ENCODE measurements around the gene ACIN1. TPM values are rescaled to one million over a fixed set of nuclear protein-coding genes. Genes with fewer than 3 reads are reported as not detected.

Gene ACIN1
- total and polyA plus RNA-seq, 2 of the 13 experiments (the other 11 are each of a cell fraction or from before 2014, with no cell fraction given), result 165 to 183 TPM

- peak; percentile 90; the same call in 1 of the 2 replicates for TF ChIP-seq ZNF34 (CRISPR knock-in tag; IDR thresholded peaks at IDR 0.05; ENCODE audit: borderline replicate concordance)
- peak; percentile 55 for TF ChIP-seq ZKSCAN8 (CRISPR knock-in tag; IDR thresholded peaks at IDR 0.05; ENCODE audit: borderline replicate concordance)
- peak; percentile 33; the same call in 1 of the 2 replicates for TF ChIP-seq ZSCAN5A (CRISPR knock-in tag; IDR thresholded peaks at IDR 0.05; ENCODE audit: borderline replicate concordance)
- peak; percentile 82; the same call in 1 of the 2 replicates for TF ChIP-seq SAFB2 (CRISPR knock-in tag; IDR thresholded peaks at IDR 0.05; ENCODE audit: borderline replicate concordance, low read depth)
- TF ChIP-seq ELK4 (CRISPR knock-in tag; IDR thresholded peaks at IDR 0.05; ENCODE audit: borderline replicate concordance), result no peak
- TF ChIP-seq SOX13 (IDR thresholded peaks at IDR 0.05), result no peak
- TF ChIP-seq SOX13 (CRISPR knock-in tag; conservative IDR thresholded peaks at IDR 0.05 in 1 of 2, IDR thresholded peaks at IDR 0.05 in 1 of 2), result peak; percentile 23 to 97; a peak in 3 of 4 replicates
- TF ChIP-seq DDIT3 (CRISPR knock-in tag; IDR thresholded peaks at IDR 0.05), result 0 out of 2 replicates have a peak, but pooled peaks have one; percentile 57
- TF ChIP-seq REST (IDR thresholded peaks at IDR 0.05; ENCODE audit: borderline replicate concordance in 1 of 2, low read depth in 1 of 2, low read length in 2 of 2), result peak in 1 of 2 experiments; percentile 71; a peak in 2 of 4 replicates
- no peak for TF ChIP-seq HMGA1 (CRISPR knock-in tag; conservative IDR thresholded peaks at IDR 0.05)
- 0 out of 2 replicates have a peak, but pooled peaks have one; percentile 16 for TF ChIP-seq ZFP37 (CRISPR knock-in tag; IDR thresholded peaks at IDR 0.05; ENCODE audit: borderline replicate concordance)
- peak; percentile 88 for TF ChIP-seq NR0B2 (CRISPR knock-in tag; IDR thresholded peaks at IDR 0.05)
- peak; percentile 99 for TF ChIP-seq TOE1 (CRISPR knock-in tag; IDR thresholded peaks at IDR 0.05)
- TF ChIP-seq ZNF781 (CRISPR knock-in tag; IDR thresholded peaks at IDR 0.05; ENCODE audit: borderline replicate concordance, not compliant biosample characterization), result peak; percentile 98
- no peak for TF ChIP-seq SOX6 (IDR thresholded peaks at IDR 0.05)
- peak; percentile 81 for TF ChIP-seq SOX6 (CRISPR knock-in tag; IDR thresholded peaks at IDR 0.05)
- TF ChIP-seq KDM1A (CRISPR knock-in tag; IDR thresholded peaks at IDR 0.05), result no peak
- TF ChIP-seq ZNF430 (CRISPR knock-in tag; IDR thresholded peaks at IDR 0.05), result peak; percentile 100
- peak; percentile 74; the same call in 1 of the 2 replicates for TF ChIP-seq ZKSCAN5 (CRISPR knock-in tag; IDR thresholded peaks at IDR 0.05)
- TF ChIP-seq MAFK (conservative IDR thresholded peaks at IDR 0.05 in 1 of 2, IDR thresholded peaks at IDR 0.05 in 1 of 2; ENCODE audit: low read length in 2 of 2), result peak; percentile 80 to 92; a peak in 3 of 4 replicates
- peak; percentile 96 for TF ChIP-seq ZNF296 (CRISPR knock-in tag; conservative IDR thresholded peaks at IDR 0.05)
Observed at GRCh38 chr14:23034498-23035302, 60.2 kb downstream of the ACIN1 start, which contains the start of gene PSMB5 (continued).

All from HepG2 (cell line).